HepG2 (cell line): ENCODE data around the gene PRKAB1. TPM values are rescaled to one million over a fixed set of nuclear protein-coding genes. Genes with fewer than 3 reads are reported as not detected.

ENCODE experiments used
- CBX5 ChIP-seq: sonication (generic); formaldehyde crosslinking; IDR thresholded peaks from 2 replicates; pipeline ENCODE4 v1.4.0; 2020; ENCODE audit warnings: missing genetic modification reagents, borderline replicate concordance
- DNMT3B ChIP-seq: conservative IDR thresholded peaks from 2 replicates; pipeline ENCODE4 v1.6.1; 2016; ENCODE audit warnings: missing biosample characterization, control low read depth
- HCFC1 ChIP-seq: fragments of 150-350 bp; IDR thresholded peaks from 2 replicates; pipeline ENCODE4 v1.6.1; 2014; ENCODE audit warnings: low read depth, low read length
- KDM5B ChIP-seq: sonication (generic); formaldehyde crosslinking; IDR thresholded peaks from 2 replicates; pipeline ENCODE4 v1.4.0; 2020; ENCODE audit warnings: missing genetic modification reagents, mild to moderate bottlenecking, borderline replicate concordance
- KLF13 ChIP-seq: sonication (generic); formaldehyde crosslinking; IDR thresholded peaks from 2 replicates; pipeline ENCODE4 v1.4.0; 2020; ENCODE audit warnings: mild to moderate bottlenecking, missing genetic modification reagents
- NCOA2 ChIP-seq: sonication (generic); formaldehyde crosslinking; IDR thresholded peaks from 2 replicates; pipeline ENCODE4 v1.8.0; 2022; ENCODE audit warnings: inconsistent platforms
- NFE2L2 ChIP-seq: fragments of 150-350 bp; IDR thresholded peaks from 2 replicates; pipeline ENCODE4 v1.6.1; 2014; ENCODE audit warnings: low read length
- NFYC ChIP-seq: IDR thresholded peaks from 2 replicates; pipeline ENCODE4 v1.6.1; 2016; ENCODE audit warnings: missing genetic modification reagents, missing compliant biosample characterization
- NR2F2 ChIP-seq: IDR thresholded peaks from 2 replicates; pipeline ENCODE4 v1.6.1; 2012; ENCODE audit warnings: low read depth, inconsistent platforms, borderline replicate concordance
- PAX8 ChIP-seq: sonication (generic); formaldehyde crosslinking; IDR thresholded peaks from 2 replicates; pipeline ENCODE4 v1.8.0; 2022; ENCODE audit warnings: mild to moderate bottlenecking, missing genetic modification reagents, borderline replicate concordance
- RFXAP ChIP-seq: sonication (generic); formaldehyde crosslinking; IDR thresholded peaks from 2 replicates; pipeline ENCODE4 v1.4.0; 2020; ENCODE audit warnings: missing genetic modification reagents, borderline replicate concordance
- SMAD9 ChIP-seq: sonication (generic); formaldehyde crosslinking; IDR thresholded peaks from 2 replicates; pipeline ENCODE4 v1.5.1; 2020; ENCODE audit warnings: mild to moderate bottlenecking, missing genetic modification reagents
- SMYD3 ChIP-seq: sonication (generic); formaldehyde crosslinking; IDR thresholded peaks from 2 replicates; pipeline ENCODE4 v1.8.1; 2023; ENCODE audit warnings: mild to moderate bottlenecking, missing genetic modification reagents
- TGIF2 ChIP-seq: IDR thresholded peaks from 2 replicates; pipeline ENCODE4 v1.6.1; 2016; ENCODE audit warnings: control low read depth, missing compliant biosample characterization
- TMF1 ChIP-seq: sonication (generic); formaldehyde crosslinking; IDR thresholded peaks from 2 replicates; pipeline ENCODE4 v1.8.1; 2022; ENCODE audit warnings: low read depth, missing genetic modification reagents
- ZFP36 ChIP-seq: fragments of 150-350 bp; IDR thresholded peaks from 2 replicates; pipeline ENCODE4 v1.6.1; 2018; ENCODE audit warnings: borderline replicate concordance, low read length, low read depth; ENCODE audit not compliant: partially characterized antibody
- ZFP82 ChIP-seq: sonication (generic); formaldehyde crosslinking; IDR thresholded peaks from 2 replicates; pipeline ENCODE4 v1.5.1; 2020; ENCODE audit warnings: mild to moderate bottlenecking, missing genetic modification reagents, borderline replicate concordance
- ZFP90 ChIP-seq: sonication (generic); formaldehyde crosslinking; IDR thresholded peaks from 2 replicates; pipeline ENCODE4 v1.8.0; 2022; ENCODE audit warnings: missing genetic modification reagents, mild to moderate bottlenecking, inconsistent platforms, borderline replicate concordance
- ZNF12 ChIP-seq: sonication (generic); formaldehyde crosslinking; IDR thresholded peaks from 2 replicates; pipeline ENCODE4 v1.5.0; 2020; ENCODE audit warnings: missing genetic modification reagents
- ZNF121 ChIP-seq: sonication (generic); formaldehyde crosslinking; IDR thresholded peaks from 2 replicates; pipeline ENCODE4 v1.5.0; 2020; ENCODE audit warnings: mild to moderate bottlenecking, missing genetic modification reagents
- ZNF331 ChIP-seq: sonication (generic); formaldehyde crosslinking; IDR thresholded peaks from 2 replicates; pipeline ENCODE4 v1.4.0; 2020; ENCODE audit warnings: missing genetic modification reagents
- ZNF501 ChIP-seq: sonication (generic); formaldehyde crosslinking; IDR thresholded peaks from 2 replicates; pipeline ENCODE4 v1.5.1; 2020; ENCODE audit warnings: mild to moderate bottlenecking, moderate library complexity, missing genetic modification reagents
- ZNF766 ChIP-seq: sonication (generic); formaldehyde crosslinking; IDR thresholded peaks from 2 replicates; pipeline ENCODE4 v1.5.0; 2020; ENCODE audit warnings: missing genetic modification reagents, borderline replicate concordance
- ZNF816 ChIP-seq: sonication (generic); formaldehyde crosslinking; IDR thresholded peaks from 2 replicates; pipeline ENCODE4 v1.8.0; 2022; ENCODE audit warnings: missing genetic modification reagents, mild to moderate bottlenecking, borderline replicate concordance
- polyA plus RNA-seq, 8 experiments: library from polyadenylated mRNA; depleted of rRNA in 3 of 8; stranded (reverse) in 7 of 8; unstranded in 1 of 8; fragments of >200 nt; fragmentation: Illumina TruSeq in 4 of 8; extraction: Trizol in 4 of 8; gene quantifications; 2 replicates each; pipeline versions ENCODE4 v1.2.1 to v1.2.3, GENCODE V29; 2011 to 2016; ENCODE audit warnings: low read depth in 4 of 8, missing spikeins in 1 of 8, mixed read lengths in 1 of 8; ENCODE audit not compliant: insufficient read depth in 1 of 8
- total RNA-seq, 5 experiments: library from RNA; depleted of rRNA; stranded (reverse); fragments of >200 nt; fragmentation: Illumina TruSeq; extraction: Trizol; gene quantifications; 2 replicates each; pipeline ENCODE4 v1.2.3, GENCODE V29; 2016; ENCODE audit warnings: low read depth in 1 of 5
- TF ChIP-seq, protein P1 (sequence below): sonication (generic); formaldehyde crosslinking; IDR thresholded peaks from 2 replicates; pipeline ENCODE4 v1.5.0; 2020; ENCODE audit warnings: missing genetic modification reagents, mild to moderate bottlenecking, borderline replicate concordance
- TF ChIP-seq, protein P2 (sequence below): sonication (generic); formaldehyde crosslinking; IDR thresholded peaks from 2 replicates; pipeline ENCODE4 v1.4.0; 2020; ENCODE audit warnings: mild to moderate bottlenecking, missing genetic modification reagents, borderline replicate concordance

Gene PRKAB1
- total and polyA plus RNA-seq, 2 of the 13 experiments (the other 11 are each of a cell fraction or from before 2014, with no cell fraction given): 28.4 to 35.5 TPM

DNA sequence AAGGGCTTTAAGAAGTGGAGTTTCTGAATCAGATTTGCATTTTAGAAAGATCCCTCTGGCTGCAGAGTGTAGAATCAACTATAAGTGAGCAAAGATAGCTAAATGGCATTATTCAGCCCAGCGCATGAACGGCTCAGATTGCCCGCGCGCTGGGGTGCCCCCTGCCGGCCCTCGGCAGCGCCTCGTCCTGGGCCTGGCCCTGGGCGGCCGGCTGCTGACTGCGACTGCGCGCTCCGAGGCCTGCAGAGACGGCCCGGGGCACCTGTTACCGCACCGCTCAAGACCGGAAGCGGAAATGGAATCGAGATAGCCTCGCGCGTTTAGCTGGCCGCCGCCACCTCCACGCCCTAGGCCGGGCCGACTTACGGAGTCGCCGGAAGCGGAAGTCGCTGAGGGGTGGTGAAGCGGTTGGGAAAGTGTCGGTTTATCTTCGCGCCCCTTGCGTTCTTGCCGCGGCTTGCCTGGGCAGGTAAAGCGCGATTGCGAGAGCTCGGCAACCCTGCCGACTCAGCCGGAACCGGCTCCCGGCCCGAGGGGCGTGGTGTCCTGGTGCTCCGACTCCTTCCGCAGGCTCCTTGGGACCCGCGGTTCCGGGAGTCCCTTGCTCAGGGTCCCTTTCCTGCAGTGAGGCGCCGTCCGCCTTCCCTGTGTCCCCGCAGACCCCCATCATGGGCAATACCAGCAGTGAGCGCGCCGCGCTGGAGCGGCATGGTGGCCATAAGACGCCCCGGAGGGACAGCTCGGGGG is at the start of gene PRKAB1 (continued):
- no peak for TF ChIP-seq RFXAP (CRISPR knock-in tag)
- TF ChIP-seq KDM5B: peak; percentile 91; the same call in 1 of the 2 replicates
- TF ChIP-seq ZNF121 (CRISPR knock-in tag): no peak; the same call in 1 of the 2 replicates
- TF ChIP-seq ZFP82: peak; percentile 73; the same call in 1 of the 2 replicates
- peak; percentile 60; the same call in 1 of the 2 replicates for TF ChIP-seq HCFC1
- no peak for TF ChIP-seq NFE2L2
- TF ChIP-seq ZNF501 (CRISPR knock-in tag): peak; percentile 96
- TF ChIP-seq NFYC (CRISPR knock-in tag): 0 out of 2 replicates have a peak, but pooled peaks have one; percentile 31
- no peak for TF ChIP-seq SMYD3 (CRISPR knock-in tag)
- TF ChIP-seq ZNF12 (CRISPR knock-in tag): peak; percentile 76; the same call in 1 of the 2 replicates
- TF ChIP-seq SMAD9: no peak
- peak; percentile 53; the same call in 1 of the 2 replicates for TF ChIP-seq CBX5
- TF ChIP-seq, protein P1, sequence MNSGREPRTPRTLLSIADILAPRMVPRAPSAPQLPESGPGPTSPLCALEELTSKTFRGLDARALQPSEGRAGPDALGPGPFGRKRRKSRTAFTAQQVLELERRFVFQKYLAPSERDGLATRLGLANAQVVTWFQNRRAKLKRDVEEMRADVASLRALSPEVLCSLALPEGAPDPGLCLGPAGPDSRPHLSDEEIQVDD (CRISPR knock-in tag): no peak; the same call in 1 of the 2 replicates
- TF ChIP-seq NR2F2: no peak; the same call in 1 of the 2 replicates
- no peak; the same call in 1 of the 2 replicates for TF ChIP-seq NCOA2 (CRISPR knock-in tag)
- TF ChIP-seq, protein P2, sequence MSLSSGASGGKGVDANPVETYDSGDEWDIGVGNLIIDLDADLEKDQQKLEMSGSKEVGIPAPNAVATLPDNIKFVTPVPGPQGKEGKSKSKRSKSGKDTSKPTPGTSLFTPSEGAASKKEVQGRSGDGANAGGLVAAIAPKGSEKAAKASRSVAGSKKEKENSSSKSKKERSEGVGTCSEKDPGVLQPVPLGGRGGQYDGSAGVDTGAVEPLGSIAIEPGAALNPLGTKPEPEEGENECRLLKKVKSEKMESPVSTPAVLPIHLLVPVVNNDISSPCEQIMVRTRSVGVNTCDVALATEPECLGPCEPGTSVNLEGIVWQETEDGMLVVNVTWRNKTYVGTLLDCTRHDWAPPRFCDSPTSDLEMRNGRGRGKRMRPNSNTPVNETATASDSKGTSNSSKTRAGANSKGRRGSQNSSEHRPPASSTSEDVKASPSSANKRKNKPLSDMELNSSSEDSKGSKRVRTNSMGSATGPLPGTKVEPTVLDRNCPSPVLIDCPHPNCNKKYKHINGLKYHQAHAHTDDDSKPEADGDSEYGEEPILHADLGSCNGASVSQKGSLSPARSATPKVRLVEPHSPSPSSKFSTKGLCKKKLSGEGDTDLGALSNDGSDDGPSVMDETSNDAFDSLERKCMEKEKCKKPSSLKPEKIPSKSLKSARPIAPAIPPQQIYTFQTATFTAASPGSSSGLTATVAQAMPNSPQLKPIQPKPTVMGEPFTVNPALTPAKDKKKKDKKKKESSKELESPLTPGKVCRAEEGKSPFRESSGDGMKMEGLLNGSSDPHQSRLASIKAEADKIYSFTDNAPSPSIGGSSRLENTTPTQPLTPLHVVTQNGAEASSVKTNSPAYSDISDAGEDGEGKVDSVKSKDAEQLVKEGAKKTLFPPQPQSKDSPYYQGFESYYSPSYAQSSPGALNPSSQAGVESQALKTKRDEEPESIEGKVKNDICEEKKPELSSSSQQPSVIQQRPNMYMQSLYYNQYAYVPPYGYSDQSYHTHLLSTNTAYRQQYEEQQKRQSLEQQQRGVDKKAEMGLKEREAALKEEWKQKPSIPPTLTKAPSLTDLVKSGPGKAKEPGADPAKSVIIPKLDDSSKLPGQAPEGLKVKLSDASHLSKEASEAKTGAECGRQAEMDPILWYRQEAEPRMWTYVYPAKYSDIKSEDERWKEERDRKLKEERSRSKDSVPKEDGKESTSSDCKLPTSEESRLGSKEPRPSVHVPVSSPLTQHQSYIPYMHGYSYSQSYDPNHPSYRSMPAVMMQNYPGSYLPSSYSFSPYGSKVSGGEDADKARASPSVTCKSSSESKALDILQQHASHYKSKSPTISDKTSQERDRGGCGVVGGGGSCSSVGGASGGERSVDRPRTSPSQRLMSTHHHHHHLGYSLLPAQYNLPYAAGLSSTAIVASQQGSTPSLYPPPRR (CRISPR knock-in tag): no peak
- no peak for TF ChIP-seq DNMT3B (CRISPR knock-in tag)
- no peak for TF ChIP-seq ZNF766
- peak; percentile 38; the same call in 1 of the 2 replicates for TF ChIP-seq ZFP90 (CRISPR knock-in tag)
- no peak for TF ChIP-seq KLF13
- TF ChIP-seq PAX8 (CRISPR knock-in tag): no peak
- peak; percentile 64; the same call in 1 of the 2 replicates for TF ChIP-seq ZNF331 (CRISPR knock-in tag)
- TF ChIP-seq TMF1: peak; percentile 30; the same call in 1 of the 2 replicates
- peak; percentile 72; the same call in 1 of the 2 replicates for TF ChIP-seq ZNF816 (CRISPR knock-in tag)
- TF ChIP-seq ZFP36: no peak
- peak; percentile 62 for TF ChIP-seq TGIF2 (CRISPR knock-in tag)
